Central memory CD4-positive, alpha-beta T cell (primary cell): ENCODE data around the gene UBE2C.
"Not testable (repeated sequence)": the region's sequence is repeated elsewhere in the genome, so short reads cannot be mapped to it uniquely, and the experiment has no call there.

ENCODE experiments used
- DNase-seq: peaks from one replicate; pipeline ENCODE4 v3.0.0; 2022
- total RNA-seq, 3 experiments: gene quantifications; one replicate each; lab custom pipeline; 2026; lab: John Stamatoyannopoulos, UW

UBE2C gene
- 0.11 to 3.1 (median 0.77) reads per million in 3 experiments for total RNA-seq

GRCh38 chr20:45812157-45813005 lies at the start of gene UBE2C:
Gene UBE2C (plus strand): TSS chr20:45812644. CDS start chr20:45812696, 52 bp downstream.
- DNase-seq: peak; percentile 94

- not testable (repeated sequence) for DNase-seq
Measured at GRCh38 chr20:45764618-45765282, 47.7 kb upstream of the UBE2C start.

- DNase-seq: no peak
Measured at GRCh38 chr20:45765307-45765875, 47.1 kb upstream of the UBE2C start.

- DNase-seq: no peak
Measured at GRCh38 chr20:45765980-45766379, 46.5 kb upstream of the UBE2C start.

GRCh38 chr20:45768479-45768878 lies 44.0 kb upstream of the UBE2C start:
- DNase-seq: no peak

GRCh38 chr20:45771182-45771759 lies 41.2 kb upstream of the UBE2C start:
- peak; percentile 71 for DNase-seq

DNA sequence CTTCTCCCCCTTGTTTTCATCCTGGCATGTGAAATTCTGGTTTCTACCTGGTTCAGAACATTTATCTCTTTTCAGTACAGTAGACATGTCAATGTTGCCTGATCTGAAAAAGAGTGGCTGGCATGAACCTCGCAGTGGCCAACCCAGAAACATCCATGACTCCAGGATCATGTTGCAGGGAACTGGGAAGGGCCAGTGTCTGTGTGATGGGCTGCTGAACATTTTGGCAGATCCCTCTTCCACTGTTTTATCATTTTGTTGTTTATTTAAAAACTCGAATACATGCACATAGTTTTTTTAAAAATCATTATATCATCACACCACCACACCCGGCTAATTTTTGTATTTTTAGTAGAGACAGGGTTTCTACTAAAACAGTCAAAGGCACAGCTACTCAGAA lies 39.8 kb upstream of the UBE2C start:
- DNase-seq: no peak

- no peak for DNase-seq
Measured at GRCh38 chr20:45774945-45775344, 37.5 kb upstream of the UBE2C start.

GRCh38 chr20:45775411-45775810 lies 37.0 kb upstream of the UBE2C start:
- DNase-seq: no peak

DNA sequence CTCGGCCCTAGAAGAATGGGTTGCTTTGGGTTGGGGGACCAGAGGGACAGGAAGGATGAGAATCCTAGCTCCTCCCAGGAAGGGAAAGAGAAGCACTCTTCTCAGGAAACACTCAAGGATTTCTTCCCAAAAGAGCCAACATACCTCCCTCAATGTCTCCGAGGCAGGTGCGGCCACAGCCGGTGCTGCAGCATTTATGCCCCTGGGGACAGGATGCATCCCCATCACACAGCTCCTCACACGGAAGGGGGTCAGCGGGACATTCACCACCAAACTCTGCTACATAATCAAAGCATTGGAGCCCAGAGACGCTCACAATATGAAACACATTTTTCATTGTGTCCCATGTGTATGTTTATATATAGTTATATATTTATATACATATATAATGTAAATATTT lies 35.5 kb upstream of the UBE2C start:
- no peak for DNase-seq

GRCh38 chr20:45779011-45779915 lies 33.2 kb upstream of the UBE2C start:
- no peak for DNase-seq

DNA sequence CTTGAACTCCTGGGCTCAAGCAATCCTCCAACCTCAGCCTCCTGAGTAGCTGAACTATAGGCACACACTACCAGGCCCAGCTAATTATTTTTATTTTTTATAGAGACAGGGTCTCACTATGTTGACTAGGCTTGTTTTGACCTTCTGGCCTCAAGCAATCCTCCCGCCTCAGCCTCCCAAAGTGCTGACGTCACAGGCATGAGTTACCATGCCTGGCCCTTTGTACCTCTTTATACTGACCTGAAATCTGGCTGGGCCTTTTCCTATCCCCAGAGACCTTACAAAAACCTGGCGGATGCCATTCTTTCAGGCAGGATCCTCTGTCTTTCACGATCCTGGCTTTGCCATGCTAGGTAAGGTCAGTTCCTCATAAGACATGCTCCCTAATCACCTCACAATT lies 32.3 kb upstream of the UBE2C start:
- DNase-seq: no peak

- DNase-seq: no peak
Measured at GRCh38 chr20:45781391-45781931, 31.0 kb upstream of the UBE2C start.

- DNase-seq: no peak
Measured at GRCh38 chr20:45782890-45783289, 29.6 kb upstream of the UBE2C start.

DNA sequence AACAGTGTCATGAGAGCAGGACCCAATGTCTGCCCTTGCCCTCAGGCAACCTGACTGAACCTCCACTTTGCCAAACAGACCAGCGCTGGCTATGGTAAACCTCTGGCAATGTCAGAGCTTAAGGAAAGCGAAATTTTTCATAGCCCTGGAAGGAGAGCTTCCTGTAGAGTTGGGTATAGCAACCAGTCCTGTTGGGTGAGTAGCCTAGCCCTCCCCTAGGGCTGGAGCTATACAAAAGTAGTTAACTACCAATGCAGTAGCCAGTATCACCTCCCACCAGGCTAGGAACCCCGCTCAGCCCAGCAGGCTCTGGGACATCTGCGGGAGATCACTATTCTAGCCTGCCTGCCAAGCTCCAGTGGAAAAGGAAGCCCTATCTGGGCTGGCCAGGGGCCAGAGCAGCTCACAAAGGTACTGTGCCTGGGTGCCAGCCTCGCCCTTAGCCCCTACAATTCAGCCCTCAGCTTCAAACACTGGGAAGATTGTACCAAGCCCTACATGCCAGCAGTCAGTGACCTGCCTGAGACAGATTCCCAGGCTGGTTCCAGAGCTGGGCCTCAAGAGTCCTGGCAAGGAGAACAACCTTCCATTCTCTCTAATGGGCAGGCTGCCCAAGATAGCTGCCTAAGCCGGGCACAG lies 28.7 kb upstream of the UBE2C start:
- DNase-seq: no peak

GRCh38 chr20:45788351-45788750 lies 24.1 kb upstream of the UBE2C start:
- DNase-seq: no peak

DNA sequence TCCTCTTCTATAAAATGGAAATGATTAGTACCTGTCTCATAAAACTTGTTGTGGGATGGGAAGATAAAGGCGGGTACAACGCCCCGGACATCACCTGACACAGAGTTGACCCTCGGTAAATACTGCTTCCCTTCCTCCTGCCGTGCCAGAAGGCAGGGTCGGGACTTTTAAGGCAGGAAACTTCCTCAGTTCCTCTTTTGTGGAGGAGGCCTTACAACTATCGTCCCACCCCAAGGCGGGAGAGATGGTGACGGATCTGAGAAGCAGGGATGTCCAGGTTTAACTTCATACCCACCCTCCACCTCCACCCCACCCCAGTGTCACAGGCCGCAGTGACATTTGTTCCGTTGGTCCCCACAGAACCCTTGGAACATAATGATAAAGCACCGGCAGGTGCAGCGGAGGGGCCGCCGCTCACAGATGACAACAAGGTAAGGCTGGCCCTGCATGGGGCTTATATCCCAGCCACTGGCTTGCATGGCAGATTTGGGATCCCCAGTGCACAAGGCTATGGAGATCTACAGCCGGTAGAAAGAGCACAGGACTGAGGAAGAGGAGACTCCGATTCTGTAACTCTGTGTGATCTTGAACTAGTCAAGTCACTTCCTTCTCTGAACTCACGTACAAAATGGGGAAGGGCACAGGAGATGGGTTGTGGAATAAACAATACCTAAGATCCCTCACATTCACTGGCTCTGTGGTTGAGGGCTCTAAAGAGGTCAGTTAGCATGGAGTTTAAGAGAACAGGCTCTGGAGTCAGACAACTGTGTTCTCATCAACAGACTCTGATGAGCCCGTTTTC lies 19.9 kb upstream of the UBE2C start:
- DNase-seq: no peak

DNA sequence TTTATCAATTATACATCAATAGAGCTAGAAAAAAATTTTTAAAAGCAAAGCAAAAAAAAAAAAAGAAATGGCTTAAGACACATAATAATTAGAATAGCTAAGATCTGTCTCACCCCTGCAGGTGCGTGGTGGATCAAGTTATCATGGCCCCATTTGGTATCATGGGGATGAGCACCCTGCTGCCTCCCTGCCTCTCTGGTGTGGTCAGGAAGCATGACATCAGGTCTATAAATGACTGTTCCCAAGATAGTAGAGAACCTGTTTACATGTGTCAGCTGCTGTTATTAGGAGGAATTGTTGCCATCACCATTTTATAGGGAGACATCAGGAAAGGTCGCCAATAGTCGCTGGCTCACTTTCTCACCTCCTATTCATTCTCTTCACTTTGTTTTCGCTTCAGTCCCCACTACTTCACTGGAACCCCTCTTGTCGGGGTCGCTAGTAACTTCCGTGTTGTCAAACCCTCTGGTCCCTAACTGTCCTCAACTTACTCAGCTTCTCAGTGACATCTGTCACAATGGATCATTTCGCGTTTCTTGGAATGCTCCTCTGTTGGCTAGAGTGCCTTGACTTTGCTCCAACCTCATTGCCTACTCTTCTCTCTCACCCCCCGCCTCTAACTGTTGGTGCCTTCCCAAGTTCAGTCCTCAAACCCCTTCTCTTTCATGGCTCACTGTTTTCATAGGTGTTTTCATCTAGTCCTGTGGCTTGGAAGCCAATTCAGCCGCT lies 15.9 kb upstream of the UBE2C start:
- DNase-seq: no peak

DNA sequence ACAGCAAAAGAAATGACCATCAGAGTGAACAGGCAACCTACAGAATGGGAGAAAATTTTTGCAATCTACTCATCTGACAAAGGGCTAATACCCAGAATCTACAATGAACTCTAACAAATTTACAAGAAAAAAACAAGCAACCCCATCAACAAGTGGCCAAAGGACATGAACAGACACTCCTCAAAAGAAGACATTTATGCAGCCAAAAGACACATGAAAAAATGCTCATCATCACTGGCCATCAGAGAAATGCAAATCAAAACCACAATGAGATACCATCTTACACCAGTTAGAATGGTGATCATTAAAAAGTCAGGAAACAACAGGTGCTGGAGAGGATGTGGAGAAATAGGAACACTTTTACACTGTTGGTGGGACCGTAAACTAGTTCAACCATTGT lies 14.9 kb upstream of the UBE2C start:
- DNase-seq: not testable (repeated sequence)

GRCh38 chr20:45797955-45798354 lies 14.5 kb upstream of the UBE2C start:
- not testable (repeated sequence) for DNase-seq
